PFSK-1 (cell line): ENCODE data around the gene NEK11.

Source experiments
- FOXP2 ChIP-seq: optimal IDR thresholded peaks from 2 replicates; pipeline ENCODE3; 2011; ENCODE audit warnings: borderline replicate concordance, control low read depth, inconsistent platforms; ENCODE audit not compliant: insufficient read depth; ENCODE audit errors: extremely low read length, extremely low read depth
- POLR2AphosphoS5 ChIP-seq: IDR thresholded peaks from 2 replicates; pipeline ENCODE4 v1.6.1; 2012; ENCODE audit warnings: low read depth, mild to moderate bottlenecking, control low read depth, low read length, moderate library complexity
- REST ChIP-seq, 2 experiments: IDR thresholded peaks; 2 replicates each; pipeline versions ENCODE4 v1.6.1 to v1.8.0; 2011 to 2012; ENCODE audit warnings: low read depth in 2 of 2, low read length in 2 of 2, control low read depth in 1 of 2, inconsistent platforms in 1 of 2, mild to moderate bottlenecking in 1 of 2, moderate library complexity in 1 of 2; ENCODE audit not compliant: insufficient read depth in 1 of 2
- SIN3A ChIP-seq: IDR thresholded peaks from 2 replicates; pipeline ENCODE4 v1.6.1; 2012; ENCODE audit warnings: mild to moderate bottlenecking, low read length, moderate library complexity, borderline replicate concordance; ENCODE audit not compliant: insufficient read depth
- TAF1 ChIP-seq: IDR thresholded peaks from 2 replicates; pipeline ENCODE4 v1.6.1; 2012; ENCODE audit warnings: low read length, control low read depth, borderline replicate concordance; ENCODE audit not compliant: insufficient read depth

Gene NEK11

GRCh38 chr3:131114256-131114655, 87.6 kb downstream of the NEK11 start:
- TF ChIP-seq SIN3A: no peak
- no peak for TF ChIP-seq FOXP2
- TF ChIP-seq REST (IDR thresholded peaks at IDR 0.05; ENCODE audit: insufficient read depth in 1 of 2, low read depth in 2 of 2, low read length in 2 of 2): no peak
- no peak for TF ChIP-seq POLR2AphosphoS5
- no peak for TF ChIP-seq TAF1

DNA sequence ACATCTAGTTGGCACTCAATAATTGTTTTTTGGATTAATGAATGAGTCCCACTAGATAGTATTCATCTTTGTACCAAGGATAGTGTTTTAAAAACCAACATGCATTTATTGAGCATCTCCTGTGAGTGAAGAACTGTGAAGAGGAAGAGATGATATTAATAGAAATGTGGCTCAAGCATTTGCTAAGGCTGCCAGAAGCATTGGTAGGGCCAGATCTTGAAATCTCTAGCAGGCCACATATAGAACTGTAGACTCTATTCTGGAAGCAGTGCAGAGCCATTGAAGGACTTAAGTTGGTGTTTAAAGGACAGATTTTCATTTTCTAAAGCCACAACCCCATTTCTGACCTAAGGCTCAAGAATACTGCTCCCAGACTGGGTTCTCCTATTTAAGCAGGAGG, 99.0 kb downstream of the NEK11 start:
- no peak for TF ChIP-seq FOXP2
- TF ChIP-seq REST (IDR thresholded peaks at IDR 0.05; ENCODE audit: insufficient read depth in 1 of 2, low read depth in 2 of 2, low read length in 2 of 2): no peak
- no peak for TF ChIP-seq POLR2AphosphoS5
- no peak for TF ChIP-seq SIN3A
- TF ChIP-seq TAF1: no peak

- TF ChIP-seq REST (IDR thresholded peaks at IDR 0.05; ENCODE audit: insufficient read depth in 1 of 2, low read depth in 2 of 2, low read length in 2 of 2) (no peak), FOXP2 (no peak), SIN3A (no peak), TAF1 (no peak), POLR2AphosphoS5 (no peak)
Measured at GRCh38 chr3:131140891-131141290, 114.2 kb downstream of the NEK11 start.

DNA sequence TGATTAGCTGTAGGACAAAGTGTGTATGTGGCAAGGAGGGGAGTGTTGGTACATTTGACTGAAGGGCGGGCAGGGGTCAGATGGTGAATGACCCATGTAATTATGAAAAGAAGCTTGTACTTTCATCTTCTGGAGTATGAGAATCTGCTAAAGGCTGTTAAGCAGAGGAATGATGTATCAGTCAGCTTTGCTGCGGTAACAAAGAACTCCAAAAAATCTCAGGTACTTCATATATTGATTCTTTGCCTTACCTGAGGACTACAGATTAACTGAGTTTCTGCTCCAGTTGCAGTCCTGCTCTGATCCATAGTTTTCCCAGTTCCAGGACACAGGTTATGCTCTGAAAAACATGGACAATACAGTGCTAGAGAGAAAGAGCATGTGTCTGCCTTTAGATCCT, 115.1 kb downstream of the NEK11 start:
- TF ChIP-seq TAF1 (no peak), FOXP2 (no peak), SIN3A (no peak), POLR2AphosphoS5 (no peak), REST (IDR thresholded peaks at IDR 0.05; ENCODE audit: insufficient read depth in 1 of 2, low read depth in 2 of 2, low read length in 2 of 2) (no peak)

DNA sequence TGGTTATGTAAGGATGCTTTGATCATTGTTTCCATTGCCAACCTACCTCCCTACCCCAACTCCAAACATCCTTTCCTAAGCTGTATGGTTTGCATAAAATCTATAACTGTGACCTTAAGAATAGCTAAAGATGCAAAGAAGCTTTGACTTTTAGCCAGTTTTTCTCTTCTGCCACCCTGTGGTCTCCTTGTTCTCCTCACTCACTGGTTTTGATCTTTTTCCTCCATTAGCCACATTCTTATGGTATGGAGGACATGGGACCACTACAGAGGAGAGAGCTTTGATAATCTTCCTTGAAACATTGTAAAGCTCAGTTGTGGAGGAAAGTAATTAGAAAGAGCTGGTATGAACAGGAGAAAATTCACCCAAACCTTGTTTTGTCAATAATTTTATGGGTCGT, 115.9 kb downstream of the NEK11 start:
- TF ChIP-seq FOXP2: no peak
- no peak for TF ChIP-seq POLR2AphosphoS5
- TF ChIP-seq TAF1: no peak
- TF ChIP-seq REST (IDR thresholded peaks at IDR 0.05; ENCODE audit: insufficient read depth in 1 of 2, low read depth in 2 of 2, low read length in 2 of 2): no peak
- no peak for TF ChIP-seq SIN3A
